ENCODE results near the gene CBLC.

GRCh38 chr19:44762038-44762437 is 15.7 kb upstream of the CBLC start:
- TF ChIP-seq RORB (CRISPR knock-in tag; IDR thresholded peaks at IDR 0.05) (no peak), MAX (CRISPR knock-in tag; IDR thresholded peaks at IDR 0.05) (no peak), CTCF (IDR thresholded peaks at IDR 0.05) (no peak), ESRRA (CRISPR knock-in tag; IDR thresholded peaks at IDR 0.05; ENCODE audit: borderline replicate concordance) (no peak), ZNF138 (CRISPR knock-in tag; conservative IDR thresholded peaks at IDR 0.05) (no peak), TEAD1 (CRISPR knock-in tag; IDR thresholded peaks at IDR 0.05) (no peak), ZNF512 (CRISPR knock-in tag; IDR thresholded peaks at IDR 0.05; ENCODE audit: borderline replicate concordance) (no peak), RELA (CRISPR knock-in tag; IDR thresholded peaks at IDR 0.05; ENCODE audit: borderline replicate concordance) (no peak), USF1 (CRISPR knock-in tag; IDR thresholded peaks at IDR 0.05) (no peak), E2F4 (CRISPR knock-in tag; IDR thresholded peaks at IDR 0.05; ENCODE audit: borderline replicate concordance, low read depth) (no peak), FOXJ3 (CRISPR knock-in tag; IDR thresholded peaks at IDR 0.05; ENCODE audit: borderline replicate concordance) (no peak)
